ENCODE measurements around the gene WWC1.
"Not testable (repeated sequence)": the region's sequence is repeated elsewhere in the genome, so short reads cannot be mapped to it uniquely, and the experiment has no call there.

The WWC1 gene

DNA sequence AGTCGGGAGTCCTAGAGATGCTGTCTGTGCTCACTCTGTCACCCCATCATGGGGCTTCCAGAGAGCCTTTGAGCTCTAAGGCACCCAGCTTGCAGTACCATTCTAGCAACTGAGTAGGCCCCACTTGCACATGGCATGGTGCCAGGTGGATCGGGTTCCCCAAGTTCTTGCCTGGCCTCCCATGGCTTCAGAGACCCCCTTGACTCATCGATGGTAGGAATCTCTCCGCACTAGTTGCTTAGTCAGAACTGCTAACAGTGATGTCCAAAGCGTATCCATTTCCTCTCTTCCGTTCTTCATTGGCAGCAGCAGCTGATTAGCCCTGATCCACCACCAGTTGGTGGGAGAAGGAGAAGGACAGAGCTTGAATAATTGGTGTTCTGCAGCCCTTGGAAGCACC lies 124.5 kb downstream of the WWC1 start:
- DNase-seq = no peak

DNA sequence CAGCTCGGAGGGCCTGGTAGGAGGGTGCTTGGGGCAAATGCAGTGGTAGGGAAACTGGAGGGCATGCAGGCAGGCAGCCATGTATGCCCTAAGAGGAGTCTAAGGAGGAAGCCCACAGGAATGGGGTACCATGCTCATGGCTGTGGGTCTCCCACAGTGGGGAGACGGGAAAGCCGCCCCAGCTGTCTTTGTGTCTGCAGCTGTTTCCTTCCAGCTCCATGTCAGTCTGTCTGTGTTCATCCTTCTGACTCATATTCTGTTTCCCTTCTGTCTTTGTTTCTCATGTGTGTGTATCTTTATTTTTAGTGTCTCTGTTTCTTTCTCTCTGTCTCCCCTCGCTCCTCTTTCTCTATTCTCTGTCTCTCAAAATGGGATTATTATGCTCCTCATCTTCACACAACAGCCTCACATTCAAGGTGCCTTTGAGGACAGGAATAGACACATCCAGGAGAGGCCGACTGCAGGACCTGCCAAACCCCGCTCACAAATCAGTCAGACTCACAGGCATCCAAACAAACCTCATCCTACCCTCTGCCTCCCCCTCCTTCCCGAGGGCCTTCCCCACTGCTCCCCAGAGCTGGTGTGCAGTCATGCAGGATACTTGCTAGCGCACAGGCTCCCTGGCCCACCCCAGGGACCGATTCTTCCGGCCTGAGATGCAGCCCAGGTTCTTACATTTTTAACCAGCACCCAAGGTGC lies 126.4 kb downstream of the WWC1 start:
- no peak for DNase-seq

DNA sequence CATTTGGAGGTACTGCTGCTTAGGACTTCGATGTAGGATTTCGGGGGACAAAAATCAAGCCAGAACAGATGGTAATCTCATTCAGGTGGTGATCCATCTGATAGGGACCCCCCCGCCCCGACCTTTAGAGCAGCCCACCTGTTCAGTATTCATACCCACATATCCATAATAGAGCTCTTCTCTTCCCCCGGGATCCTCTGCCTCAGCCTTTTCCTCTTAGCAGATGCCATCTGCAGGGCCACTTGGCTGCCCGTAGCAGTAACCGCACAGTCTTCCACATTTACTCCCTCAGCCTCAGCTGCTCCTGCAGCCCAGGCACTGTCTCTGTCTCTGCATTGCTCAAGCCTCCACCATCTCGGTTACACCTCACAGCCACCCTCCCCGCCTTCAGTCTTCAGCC lies 129.0 kb downstream of the WWC1 start:
- no peak for DNase-seq

DNA sequence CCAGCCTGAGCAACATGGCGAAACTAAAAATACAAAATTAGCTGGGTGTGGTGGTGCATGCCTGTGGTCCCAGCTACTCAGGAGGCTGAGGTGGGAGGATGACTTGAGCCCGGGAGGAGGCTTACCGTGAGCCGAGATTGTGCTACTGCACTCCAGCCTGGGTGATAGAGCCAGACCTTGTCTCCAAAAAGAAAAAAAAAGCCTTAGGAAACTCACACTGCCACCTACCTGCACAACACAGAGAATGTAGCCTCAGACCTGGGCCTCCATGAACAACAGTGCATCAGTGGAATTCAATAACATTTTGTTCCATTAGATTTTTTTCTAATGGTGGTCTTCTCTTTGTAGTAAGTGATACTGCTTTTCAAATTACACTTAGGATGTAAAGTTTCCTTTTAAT lies 131.0 kb downstream of the WWC1 start:
- peak in 1 of 2 experiments; percentile 33 for DNase-seq

GRCh38 chr5:168423478-168423877 lies 132.0 kb downstream of the WWC1 start:
- DNase-seq = no peak

GRCh38 chr5:168423971-168424370 lies 132.5 kb downstream of the WWC1 start:
- DNase-seq = no peak

DNA sequence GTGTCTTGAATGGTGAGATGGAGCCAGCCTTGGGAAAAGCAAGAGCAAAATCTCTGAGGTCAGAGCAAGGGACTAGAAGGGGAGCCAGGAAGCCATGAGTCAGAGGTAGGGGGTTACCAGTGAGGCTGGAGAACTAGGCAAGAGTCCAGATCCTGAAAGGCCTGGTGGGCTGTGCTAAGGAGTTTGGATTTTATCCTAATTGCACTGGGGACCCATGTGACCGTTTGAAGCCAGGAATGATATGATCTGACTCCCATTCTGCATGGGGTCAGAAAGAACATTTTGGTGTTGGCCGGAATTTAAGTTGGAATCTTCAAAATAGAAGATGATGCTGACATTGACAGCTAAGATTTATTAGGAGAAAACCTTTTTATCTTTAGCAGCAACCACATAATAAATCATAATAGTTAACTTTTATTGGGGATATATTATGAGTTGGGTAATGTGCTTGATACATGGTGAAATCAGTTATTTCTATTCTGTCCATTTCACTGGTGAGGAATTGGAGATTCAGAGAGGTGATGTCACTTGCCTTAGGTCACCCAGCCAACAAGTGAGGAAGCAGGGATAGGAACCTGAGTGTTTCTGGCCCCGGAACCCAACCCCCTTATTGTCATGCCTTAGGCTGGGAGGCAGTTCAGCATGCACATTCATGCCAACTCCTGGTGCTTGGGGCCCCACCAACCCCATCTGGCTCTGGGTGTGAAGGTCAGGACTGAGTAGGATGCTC lies 133.3 kb downstream of the WWC1 start:
- no peak for DNase-seq

GRCh38 chr5:168426007-168426863 lies 134.8 kb downstream of the WWC1 start:
- no peak for DNase-seq

- DNase-seq = no peak
These were observed 135.4 kb downstream of the WWC1 start for GRCh38 chr5:168426864-168427172.

- no peak for DNase-seq
These were observed 135.8 kb downstream of the WWC1 start for GRCh38 chr5:168427224-168427623.

DNA sequence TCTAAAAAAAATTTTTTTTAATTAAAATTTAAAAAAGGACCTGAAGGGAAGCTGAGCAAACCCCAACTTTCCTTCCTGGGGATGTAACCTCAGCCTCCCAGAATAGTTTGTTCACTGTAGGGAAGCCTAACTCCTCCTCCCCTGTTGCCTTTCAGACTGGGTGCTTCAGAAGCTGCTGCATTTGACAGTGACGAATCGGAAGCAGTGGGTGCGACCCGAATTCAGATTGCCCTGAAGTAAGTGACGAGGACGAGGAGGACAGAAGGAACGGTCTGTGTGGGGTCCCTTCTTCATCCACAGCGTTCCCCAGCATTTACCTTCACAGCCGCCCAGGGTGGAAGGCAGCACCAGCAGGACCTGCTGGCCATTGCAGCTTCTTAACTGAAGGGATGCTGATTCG lies 137.1 kb downstream of the WWC1 start:
- DNase-seq = no peak

DNA sequence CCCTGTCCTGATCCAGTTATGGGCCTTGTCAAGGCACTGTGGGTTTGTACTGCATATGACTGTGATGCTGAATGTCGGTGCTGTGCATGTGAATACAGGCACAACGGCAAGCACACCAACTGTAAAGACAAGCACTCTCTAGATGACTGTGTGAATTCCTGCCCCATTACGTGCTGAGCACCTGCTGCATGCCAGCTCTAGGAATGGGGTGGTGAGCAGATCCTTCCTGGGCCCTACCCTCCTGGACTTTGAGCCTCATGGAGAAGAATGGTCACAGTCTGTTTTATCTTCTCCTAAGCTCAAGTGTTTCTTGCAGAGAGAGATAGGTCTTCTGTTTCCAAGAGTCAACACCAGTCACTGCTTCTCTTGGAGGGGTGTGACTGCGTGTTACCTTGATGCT lies 138.9 kb downstream of the WWC1 start:
- DNase-seq = no peak

DNA sequence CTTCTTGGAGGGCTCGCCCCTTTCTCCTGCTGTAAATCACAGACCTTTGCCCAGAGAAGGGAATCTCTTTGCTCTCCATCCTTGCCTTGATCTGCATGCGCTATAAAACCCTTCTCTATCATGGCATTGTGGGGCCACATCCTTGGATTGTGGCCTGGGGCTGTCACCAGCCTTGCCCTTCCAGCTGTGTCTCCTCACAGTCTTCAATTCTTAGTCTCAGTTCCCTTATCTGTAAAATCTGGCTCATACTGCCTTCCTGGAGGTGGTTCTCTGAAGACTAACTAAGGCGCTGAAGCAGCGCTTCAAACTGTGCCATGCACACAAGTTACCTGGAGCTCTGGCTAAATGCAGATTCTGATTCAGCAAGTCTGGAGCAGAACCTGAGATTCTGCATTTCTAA lies 141.5 kb downstream of the WWC1 start:
- DNase-seq = no peak

GRCh38 chr5:168434001-168434400 lies 142.6 kb downstream of the WWC1 start:
- no peak for DNase-seq

GRCh38 chr5:168434746-168435321 lies 143.4 kb downstream of the WWC1 start:
- no peak for DNase-seq

DNA sequence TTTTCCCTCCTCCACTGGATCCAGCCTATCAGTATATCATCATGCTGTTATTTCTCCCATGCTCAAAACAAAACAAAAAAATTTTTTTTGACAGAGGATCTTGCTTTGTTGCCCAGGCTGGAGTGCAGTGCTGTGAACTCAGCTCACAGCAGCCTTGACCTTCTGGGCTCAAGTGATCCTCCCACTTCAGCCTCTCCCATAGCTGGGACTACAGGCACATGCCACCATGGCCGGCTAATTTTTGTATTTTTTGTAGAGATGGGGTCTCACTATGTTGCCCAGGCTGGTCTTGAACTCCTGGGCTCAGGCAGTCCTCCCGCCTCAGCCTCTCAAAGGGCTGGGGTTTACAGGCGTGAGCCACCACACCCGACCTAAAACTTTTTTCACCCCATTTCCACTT lies 143.9 kb downstream of the WWC1 start:
- not testable (repeated sequence) for DNase-seq

DNA sequence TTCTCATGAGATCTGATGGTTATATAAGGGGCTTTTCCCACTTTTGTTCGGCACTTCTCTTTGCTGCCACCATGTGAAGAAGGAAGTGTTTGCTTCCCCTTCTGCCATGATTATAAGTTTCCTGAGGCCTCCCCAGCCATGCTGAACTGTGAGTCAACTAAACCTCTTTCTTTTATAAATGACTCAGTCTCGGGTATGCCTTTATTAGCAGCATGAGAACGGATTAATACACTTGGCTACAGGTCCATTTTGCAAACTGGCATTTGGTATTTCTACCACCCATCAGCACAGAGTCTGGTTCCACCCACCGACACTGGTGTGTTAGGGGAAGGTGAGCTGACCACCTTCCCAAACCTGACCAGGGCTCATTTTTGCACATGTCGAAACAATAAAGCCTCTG lies 146.9 kb downstream of the WWC1 start:
- DNase-seq = no peak

- DNase-seq = no peak
These were observed 152.1 kb downstream of the WWC1 start for GRCh38 chr5:168443533-168443932.

DNA sequence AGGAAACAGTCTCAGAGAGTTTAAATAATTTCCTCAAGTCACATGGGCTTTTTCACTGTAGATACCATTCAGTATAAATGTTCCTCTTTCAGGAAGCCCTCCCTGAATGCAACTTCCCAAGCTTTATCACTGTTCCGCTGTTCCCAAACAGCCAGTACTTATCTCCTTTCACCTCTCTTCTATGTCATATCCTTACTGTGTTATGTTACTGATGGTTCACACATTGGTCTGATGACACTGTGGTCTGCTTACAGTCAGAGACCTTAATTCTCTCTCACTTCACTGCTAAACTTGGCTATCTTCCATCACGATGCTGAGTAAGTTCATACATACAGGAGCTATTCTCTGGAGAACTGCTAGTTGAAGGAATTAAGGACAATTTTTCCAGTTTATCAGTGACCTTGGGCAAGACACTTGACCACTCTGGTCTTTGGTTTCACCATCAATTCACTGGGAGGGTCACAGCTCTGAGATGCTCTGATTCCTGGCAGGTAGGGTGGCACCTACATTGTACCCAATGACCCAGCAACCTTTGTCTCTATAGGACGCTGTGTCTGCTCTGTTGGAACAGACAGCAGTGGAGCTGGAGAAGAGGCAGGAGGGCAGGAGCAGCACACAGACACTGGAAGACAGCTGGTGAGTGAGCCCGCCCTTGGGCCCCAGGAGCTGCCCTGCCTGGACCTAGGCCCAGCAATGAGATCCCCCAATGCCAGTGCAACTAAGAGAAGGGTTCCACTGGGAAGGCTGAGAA lies 152.7 kb downstream of the WWC1 start:
- DNase-seq = no peak

GRCh38 chr5:168446983-168447619 lies 155.7 kb downstream of the WWC1 start:
- no peak for DNase-seq

DNA sequence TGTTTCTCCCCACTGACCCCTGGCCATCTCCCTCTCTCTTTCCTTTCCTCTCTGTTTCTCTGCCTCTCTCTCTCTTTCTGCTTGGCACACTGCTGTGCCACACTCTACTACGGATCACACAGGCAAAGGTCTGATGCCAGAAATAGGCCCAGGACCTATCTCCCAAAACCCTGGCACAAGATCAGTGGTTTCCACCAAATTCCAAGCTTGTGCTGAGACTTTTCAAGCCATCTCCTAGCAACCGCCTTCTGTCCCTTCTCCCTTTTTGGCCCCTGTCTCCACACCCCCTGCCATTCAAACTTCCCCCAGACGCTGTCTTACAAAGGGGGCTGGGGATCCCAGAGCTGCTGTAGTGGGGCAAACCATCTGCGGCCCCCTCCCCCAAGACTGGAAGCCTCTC lies 156.4 kb downstream of the WWC1 start:
- no peak for DNase-seq

GRCh38 chr5:168449166-168449565 lies 157.7 kb downstream of the WWC1 start:
- DNase-seq = no peak

Measured in SW 1271 (cell line).